Astrocyte (in vitro differentiated cells and primary cell): ENCODE measurements around the gene FGD2. TPM values are rescaled to one million over a fixed set of nuclear protein-coding genes. Genes with fewer than 3 reads are reported as not detected.
"Not testable (repeated sequence)": the region's sequence is repeated elsewhere in the genome, so short reads cannot be mapped to it uniquely, and the experiment has no call there.

Experiments
- DNase-seq: peaks from one replicate; pipeline ENCODE4 v3.0.0-alpha.2; 2010; ENCODE audit warnings: low read depth
- FAIRE-seq: peaks from 2 replicates; lab custom pipeline; 2011; peaks lifted over from hg19 to GRCh38; lab: Jason Lieb, UNC
- H2AFZ ChIP-seq: 2 replicates; pipeline ENCODE4 v1.6.0; 2012; ENCODE audit warnings: low read depth, low read length, inconsistent platforms
- H3K27ac ChIP-seq: 2 replicates; pipeline ENCODE4 v1.5.1; 2011; ENCODE audit warnings: low read depth, low read length, inconsistent platforms
- H3K27me3 ChIP-seq: 2 replicates; pipeline ENCODE4 v1.6.0; 2011; ENCODE audit warnings: low read length, inconsistent platforms; ENCODE audit not compliant: insufficient read depth
- H3K36me3 ChIP-seq: 2 replicates; pipeline ENCODE4 v1.5.1; 2011; ENCODE audit warnings: low read length, inconsistent platforms; ENCODE audit not compliant: insufficient read depth
- H3K4me1 ChIP-seq: 2 replicates; pipeline ENCODE4 v1.5.1; 2011; ENCODE audit warnings: low read length, inconsistent platforms; ENCODE audit not compliant: insufficient read depth
- H3K4me2 ChIP-seq: 2 replicates; pipeline ENCODE4 v1.6.0; 2012; ENCODE audit warnings: low read length, inconsistent platforms
- H3K4me3 ChIP-seq: 2 replicates; pipeline ENCODE4 v1.5.1; 2011; ENCODE audit warnings: low read depth, mild to moderate bottlenecking, low read length, inconsistent platforms; ENCODE audit not compliant: insufficient read depth
- H3K79me2 ChIP-seq: 2 replicates; pipeline ENCODE4 v1.6.0; 2012; ENCODE audit warnings: mild to moderate bottlenecking, low read length, inconsistent platforms; ENCODE audit not compliant: insufficient read depth
- H3K9ac ChIP-seq: 2 replicates; pipeline ENCODE4 v1.6.0; 2012; ENCODE audit warnings: mild to moderate bottlenecking, low read length, inconsistent platforms
- H3K9me3 ChIP-seq: 2 replicates; pipeline ENCODE4 v1.5.1; 2012; ENCODE audit warnings: low read depth, mild to moderate bottlenecking, low read length, inconsistent platforms; ENCODE audit not compliant: insufficient read depth
- H4K20me1 ChIP-seq: 2 replicates; pipeline ENCODE4 v1.6.0; 2012; ENCODE audit warnings: low read length, inconsistent platforms; ENCODE audit not compliant: insufficient read depth
- H3K27ac Mint-ChIP-seq: one replicate; pipeline ENCODE4 v1.8.0; 2021; ENCODE audit warnings: mild to moderate bottlenecking, mixed read lengths; ENCODE audit not compliant: unreplicated experiment
- H3K27me3 Mint-ChIP-seq: one replicate; pipeline ENCODE4 v1.8.0; 2021; ENCODE audit warnings: low read depth, mixed read lengths; ENCODE audit not compliant: unreplicated experiment
- H3K36me3 Mint-ChIP-seq: one replicate; pipeline ENCODE4 v1.8.0; 2021; ENCODE audit warnings: low read depth, mixed read lengths; ENCODE audit not compliant: unreplicated experiment
- H3K4me1 Mint-ChIP-seq: one replicate; pipeline ENCODE4 v1.8.0; 2021; ENCODE audit warnings: low read depth, mixed read lengths; ENCODE audit not compliant: unreplicated experiment
- H3K4me3 Mint-ChIP-seq: one replicate; pipeline ENCODE4 v1.8.0; 2021; ENCODE audit warnings: mild to moderate bottlenecking, moderate library complexity, mixed read lengths; ENCODE audit not compliant: unreplicated experiment
- H3K9me3 Mint-ChIP-seq: one replicate; pipeline ENCODE4 v1.8.0; 2021; ENCODE audit warnings: mild to moderate bottlenecking, mixed read lengths; ENCODE audit not compliant: unreplicated experiment
- CTCF ChIP-seq: IDR thresholded peaks from 2 replicates; pipeline ENCODE4 v1.5.1; 2011; ENCODE audit warnings: low read depth, mild to moderate bottlenecking, inconsistent platforms, low read length, moderate library complexity; ENCODE audit not compliant: insufficient read depth
- EZH2 ChIP-seq: IDR thresholded peaks from 2 replicates; pipeline ENCODE4 v1.6.1; 2012; ENCODE audit warnings: mild to moderate bottlenecking, low read length, inconsistent platforms; ENCODE audit not compliant: insufficient read depth
- total RNA-seq: library from RNA; stranded (reverse); gene quantifications from 2 replicates; pipeline ENCODE4 v1.2.1, GENCODE V29; 2021

Gene FGD2
- total RNA-seq, 1 donor from 2014 or later: not detected

GRCh38 chr6:37042150-37042549, 36.7 kb downstream of the FGD2 start:
- no peak for TF ChIP-seq CTCF
- no peak for TF ChIP-seq EZH2
- H3K9me3 ChIP-seq: no peaks in the 10 kb centered on the region
- H3K4me3 ChIP-seq: no peak overlapping the region
- no peaks in the 10 kb centered on the region for H3K4me1 Mint-ChIP-seq
- no peaks in the 10 kb centered on the region for H3K27me3 ChIP-seq
- H3K9ac ChIP-seq: no peak overlapping the region
- peaks cover 3% of the 10 kb centered on the region for H3K4me1 ChIP-seq
- no peak overlapping the region for H3K27ac ChIP-seq
- no peak for FAIRE-seq
- no peaks in the 10 kb centered on the region for H3K36me3 ChIP-seq
- H3K27ac Mint-ChIP-seq: no peak overlapping the region
- no peaks in the 10 kb centered on the region for H3K9me3 Mint-ChIP-seq
- no peak overlapping the region for H3K4me2 ChIP-seq
- H3K36me3 Mint-ChIP-seq: no peaks in the 10 kb centered on the region
- no peaks in the 10 kb centered on the region for H4K20me1 ChIP-seq
- H3K4me3 Mint-ChIP-seq: no peak overlapping the region
- no peaks in the 10 kb centered on the region for H3K79me2 ChIP-seq
- H3K27me3 Mint-ChIP-seq: no peaks in the 10 kb centered on the region
- no peak for DNase-seq
- H2AFZ ChIP-seq: no peak overlapping the region

GRCh38 chr6:37043091-37043490, 37.6 kb downstream of the FGD2 start:
- H3K4me3 Mint-ChIP-seq, H3K27me3 Mint-ChIP-seq, H4K20me1 ChIP-seq, H3K9me3 ChIP-seq, H3K36me3 ChIP-seq, H3K27ac ChIP-seq, FAIRE-seq, H3K4me1 ChIP-seq, H3K9ac ChIP-seq, H3K9me3 Mint-ChIP-seq, H3K36me3 Mint-ChIP-seq, H2AFZ ChIP-seq, H3K27me3 ChIP-seq, DNase-seq, H3K4me3 ChIP-seq, H3K4me1 Mint-ChIP-seq, H3K27ac Mint-ChIP-seq, H3K4me2 ChIP-seq, H3K79me2 ChIP-seq: not testable (repeated sequence)

GRCh38 chr6:37047346-37047688, 41.9 kb downstream of the FGD2 start:
- H3K79me2 ChIP-seq: no peaks in the 10 kb centered on the region
- no peaks in the 10 kb centered on the region for H4K20me1 ChIP-seq
- H2AFZ ChIP-seq: no peak overlapping the region
- no peak for FAIRE-seq
- H3K9me3 ChIP-seq: no peaks in the 10 kb centered on the region
- no peak overlapping the region for H3K4me3 ChIP-seq
- Mint-ChIP-seq H3K9me3 (no peaks in the 10 kb centered on the region), H3K4me3 (no peak overlapping the region), H3K4me1 (peaks cover 8% of the 10 kb centered on the region), H3K27ac (no peak overlapping the region), H3K27me3 (peaks cover 5% of the 10 kb centered on the region), H3K36me3 (no peaks in the 10 kb centered on the region)
- H3K27ac ChIP-seq: no peak overlapping the region
- no peaks in the 10 kb centered on the region for H3K36me3 ChIP-seq
- H3K9ac ChIP-seq: no peak overlapping the region
- H3K4me2 ChIP-seq: no peak overlapping the region
- no peaks in the 10 kb centered on the region for H3K27me3 ChIP-seq
- DNase-seq: no peak
- peaks cover 14% of the 10 kb centered on the region for H3K4me1 ChIP-seq
- TF ChIP-seq CTCF (no peak), EZH2 (no peak)
